IPS DF 19.7 (cell line): ENCODE measurements around the gene UQCRQ.
"Not testable (repeated sequence)": the region's sequence is repeated elsewhere in the genome, so short reads cannot be mapped to it uniquely, and the experiment has no call there.

Source experiments
- DNase-seq: peaks from one replicate; pipeline ENCODE4 v3.0.0-alpha.2; 2013; ENCODE audit warnings: low read depth, low spot score

UQCRQ gene

GRCh38 chr5:132832612-132833011, 33.8 kb upstream of the UQCRQ start:
- no peak for DNase-seq

DNA sequence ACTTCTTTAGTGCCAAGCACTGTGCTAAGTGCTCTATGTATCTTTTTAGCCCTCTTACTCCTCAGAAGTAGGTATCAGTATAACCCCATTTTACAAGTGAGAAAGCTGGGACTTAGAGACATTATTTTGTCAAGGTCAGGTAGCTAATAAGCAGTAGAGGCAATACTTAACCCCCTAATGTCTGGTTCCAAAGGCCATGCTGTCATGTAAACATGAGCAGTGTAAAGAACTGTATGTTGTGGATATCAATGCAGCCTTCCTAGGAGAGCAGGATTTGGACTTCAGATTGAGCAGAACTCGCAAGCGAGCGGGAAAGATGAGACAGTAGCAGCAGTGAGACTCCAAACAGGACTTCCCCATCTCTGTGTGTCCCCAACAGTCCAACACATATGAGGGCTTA, 32.4 kb upstream of the UQCRQ start:
- DNase-seq: no peak

DNA sequence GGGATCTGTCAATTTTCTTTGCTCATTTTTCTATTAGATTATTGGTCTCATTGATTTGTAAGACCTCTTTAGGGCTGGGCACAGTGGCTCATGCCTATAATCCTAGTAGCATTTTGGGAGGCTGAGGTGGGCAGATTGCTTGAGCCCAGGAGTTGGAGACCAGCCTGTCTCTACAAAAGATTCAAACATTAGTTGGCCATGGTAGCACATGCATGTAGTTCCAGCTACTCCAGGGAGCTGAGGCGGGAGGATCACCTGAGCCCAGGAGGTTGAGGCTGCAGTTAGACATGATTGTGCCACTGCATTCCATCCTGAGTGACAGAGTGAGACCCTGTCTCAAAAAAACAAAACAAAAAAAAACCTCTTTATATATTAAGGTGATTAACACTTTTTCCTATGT, 29.6 kb upstream of the UQCRQ start:
- no peak for DNase-seq

DNA sequence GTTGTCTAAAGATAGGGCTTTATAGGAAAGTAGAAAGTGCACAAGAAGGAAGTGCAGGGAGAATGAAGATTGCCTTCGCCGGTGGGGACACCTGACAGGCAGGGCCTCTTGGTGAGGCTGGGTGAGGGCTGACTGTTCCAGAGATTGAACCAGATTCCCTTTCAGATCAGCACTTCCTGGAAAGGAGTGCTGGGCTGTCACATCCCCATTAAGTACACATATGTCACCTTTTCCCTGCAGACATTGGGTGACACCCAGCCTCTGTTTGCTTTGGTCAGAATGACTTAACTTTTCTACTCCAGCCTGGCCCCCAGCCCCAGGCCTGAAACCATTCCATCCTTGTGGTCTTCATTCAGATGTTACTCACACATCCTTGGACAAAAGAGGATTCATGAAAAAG, 28.6 kb upstream of the UQCRQ start:
- no peak for DNase-seq

- no peak for DNase-seq
Measured at GRCh38 chr5:132838516-132839282, 27.7 kb upstream of the UQCRQ start.

- DNase-seq: no peak
Measured at GRCh38 chr5:132839426-132840301, 26.8 kb upstream of the UQCRQ start.

GRCh38 chr5:132840313-132840712, 26.1 kb upstream of the UQCRQ start:
- no peak for DNase-seq

GRCh38 chr5:132840896-132841295, 25.5 kb upstream of the UQCRQ start:
- DNase-seq: no peak

DNA sequence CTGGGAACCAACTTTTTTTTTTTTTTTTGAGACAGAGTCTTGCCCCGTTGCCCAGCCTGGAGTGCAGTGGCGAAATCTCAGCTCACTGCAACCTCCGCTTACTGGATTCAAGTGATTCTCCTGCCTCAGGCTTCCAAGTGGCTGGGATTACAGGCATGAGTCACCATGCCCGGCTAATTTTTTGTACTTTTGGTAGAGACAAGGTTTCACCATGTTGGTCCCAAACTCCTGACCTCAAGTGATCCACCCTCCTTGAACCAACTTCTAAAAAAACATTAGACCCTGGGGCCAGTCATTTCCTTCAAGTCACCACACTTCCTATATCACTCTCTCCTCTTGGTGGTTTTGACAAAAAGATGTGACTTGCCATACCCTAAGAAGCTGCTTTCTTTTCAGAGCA, 25.1 kb upstream of the UQCRQ start:
- DNase-seq: no peak

GRCh38 chr5:132848270-132848669, 18.2 kb upstream of the UQCRQ start:
- no peak for DNase-seq

DNA sequence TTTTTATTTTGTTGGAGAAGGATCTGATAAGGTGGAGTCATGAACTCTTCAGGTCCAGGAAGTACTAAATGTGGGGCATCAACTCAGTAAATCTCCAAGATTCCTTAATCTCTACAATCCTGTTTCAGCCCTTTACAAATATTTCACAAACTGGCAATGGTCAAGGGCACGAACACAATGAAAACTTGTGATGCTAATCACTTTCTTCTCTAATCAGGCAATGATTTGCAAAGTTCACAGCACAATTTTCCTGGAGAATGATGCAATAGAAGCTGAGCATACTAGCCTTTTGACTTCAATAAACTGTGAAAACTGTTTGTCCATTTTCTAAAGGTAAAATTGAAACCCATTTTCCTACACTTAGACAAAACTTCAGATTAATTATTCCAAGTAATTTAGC, 17.1 kb upstream of the UQCRQ start:
- no peak for DNase-seq

DNA sequence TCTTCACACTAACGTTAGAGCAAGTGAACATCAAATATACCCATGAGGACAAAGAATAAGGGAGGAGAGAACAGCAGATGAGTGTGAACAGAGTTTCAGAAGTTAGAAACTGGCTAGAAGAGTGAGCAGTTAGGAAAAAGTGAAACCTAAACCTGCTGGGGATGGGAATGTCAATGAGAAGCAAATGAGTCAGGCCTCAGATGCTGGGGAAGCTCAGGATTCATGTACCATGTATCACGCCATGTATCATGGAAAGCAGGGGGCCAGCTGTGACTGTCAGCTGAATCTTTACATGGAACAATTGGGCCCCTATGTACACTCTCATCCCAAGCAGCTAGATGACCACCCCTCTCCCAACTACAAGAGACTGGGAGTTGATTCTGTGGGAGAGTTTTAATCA, 16.4 kb upstream of the UQCRQ start:
- no peak for DNase-seq

DNA sequence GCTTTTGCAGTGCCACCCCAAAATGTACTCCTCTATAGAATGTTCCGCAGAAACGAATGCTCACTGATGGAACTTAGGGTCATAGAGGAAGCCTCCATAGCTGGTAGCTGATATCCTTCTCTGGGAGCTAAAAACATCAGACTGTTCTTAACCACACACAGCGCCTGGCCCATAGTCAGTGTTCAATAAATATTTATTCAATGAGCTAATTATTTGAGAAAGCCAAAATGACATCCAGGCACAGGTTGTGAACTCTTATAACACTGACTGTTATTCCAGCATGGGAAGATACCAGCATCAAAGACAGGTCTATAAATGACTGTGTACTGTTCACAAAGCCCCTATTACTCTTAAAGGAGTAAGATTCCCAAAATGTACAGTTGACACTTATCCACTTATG, 13.1 kb upstream of the UQCRQ start:
- no peak for DNase-seq

DNA sequence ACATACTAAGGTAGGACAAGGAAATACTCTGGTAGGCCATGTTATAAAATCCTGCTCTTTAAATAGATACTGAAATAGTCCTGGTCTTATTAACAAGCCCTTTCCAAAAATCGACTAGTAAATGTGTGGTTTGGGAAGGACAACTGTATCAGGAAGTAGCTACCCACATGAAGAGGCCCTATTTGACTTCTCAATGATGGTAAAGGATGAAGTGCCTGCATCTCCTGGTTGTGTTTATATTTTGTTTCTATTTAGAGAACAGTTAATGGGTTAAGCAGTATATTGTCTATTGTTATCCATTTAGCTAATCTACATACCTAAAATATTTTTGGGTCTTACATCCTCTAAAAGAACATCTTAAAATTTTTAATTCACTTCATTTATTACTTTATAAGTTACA, 12.7 kb upstream of the UQCRQ start:
- no peak for DNase-seq

- no peak for DNase-seq
Measured at GRCh38 chr5:132854301-132854700, 12.1 kb upstream of the UQCRQ start.

- DNase-seq: not testable (repeated sequence)
Measured at GRCh38 chr5:132854992-132855391, 11.4 kb upstream of the UQCRQ start.

DNA sequence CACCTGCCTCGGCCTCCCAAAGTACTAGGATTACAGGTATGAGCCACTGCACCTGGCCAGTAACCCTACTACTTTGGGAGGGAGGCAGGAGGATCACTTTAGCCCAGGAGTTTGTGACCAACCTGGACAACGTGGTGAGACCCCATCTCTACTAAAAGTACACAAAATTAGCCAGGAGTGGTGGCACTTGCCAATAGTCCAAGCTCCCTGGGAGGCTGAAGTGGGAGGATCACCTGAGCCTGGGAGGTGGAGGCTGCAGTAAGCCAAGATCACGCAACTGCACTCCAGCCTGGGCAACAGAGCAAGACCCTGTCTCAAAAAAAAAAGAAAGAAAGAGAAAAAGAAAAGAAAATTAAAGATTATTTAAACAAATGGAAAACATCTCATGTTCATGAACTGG, 10.4 kb upstream of the UQCRQ start:
- DNase-seq: no peak

DNA sequence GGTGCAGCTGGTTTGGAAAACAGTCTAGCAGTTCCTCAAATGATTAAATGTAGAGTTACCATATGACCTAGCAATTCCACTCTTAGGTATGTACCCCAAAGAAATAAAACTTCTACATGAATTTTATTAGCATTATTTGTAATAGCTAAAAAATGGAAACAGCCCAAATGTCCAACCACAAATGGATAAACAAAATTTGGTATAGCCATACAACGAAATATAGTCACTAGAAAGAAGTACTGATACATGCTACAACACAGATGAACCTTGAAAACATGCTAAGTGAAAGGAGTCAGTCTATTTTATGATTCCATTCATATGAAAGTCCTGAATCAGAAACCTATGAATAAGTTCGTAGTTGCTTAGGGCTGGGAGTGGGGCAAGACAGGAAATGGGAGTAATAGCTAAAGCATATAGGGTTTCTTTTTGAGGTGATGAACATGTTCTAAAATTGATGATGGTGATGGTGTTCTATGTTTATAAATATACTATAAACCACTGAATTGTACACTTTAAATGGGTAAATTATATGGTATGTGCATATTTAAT, 6.5 kb upstream of the UQCRQ start:
- no peak for DNase-seq

GRCh38 chr5:132860742-132861141, 5.7 kb upstream of the UQCRQ start:
- DNase-seq: no peak

GRCh38 chr5:132865668-132866341, 637 bp upstream of the UQCRQ start:
- DNase-seq: no peak

- no peak for DNase-seq
Measured at GRCh38 chr5:132867046-132867451, 607 bp downstream of the UQCRQ start.

DNA sequence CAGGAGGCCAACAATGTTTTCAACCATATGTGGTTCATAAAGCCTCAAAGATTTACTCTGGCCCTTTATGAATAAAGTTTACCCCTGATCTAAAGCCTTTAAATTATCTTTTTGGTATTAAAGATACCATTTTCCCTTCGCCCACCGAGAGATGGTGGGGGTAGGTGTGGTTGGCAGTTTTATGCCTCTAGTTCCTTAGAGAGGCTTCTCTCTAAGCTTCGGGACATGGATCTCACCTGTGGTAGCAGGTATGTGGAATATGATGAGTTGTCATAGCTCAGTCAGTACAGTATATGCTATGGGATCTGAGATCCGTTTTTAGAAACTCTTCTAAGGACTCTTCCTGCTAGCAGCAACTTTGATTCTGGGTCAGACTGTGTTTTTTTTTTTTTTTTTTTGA, 2.3 kb downstream of the UQCRQ start:
- DNase-seq: no peak
